Adrenal gland (tissue), 5 donors: Measurements from ENCODE around the gene RAD21L1.

Source experiments
- POLR2A ChIP-seq, 2 donors: fragments of 450-650 bp; IDR thresholded peaks; one replicate each; pipeline ENCODE4 v1.6.1; 2017; ENCODE audit warnings: antibody characterized with exemption in 2 of 2, mild to moderate bottlenecking in 2 of 2, moderate library complexity in 1 of 2
- TF ChIP-seq, protein P1 (sequence below), 6 experiments: fragments of 450-650 bp in 4 of 6; fragments of 200-600 bp in 2 of 6; sonication (generic) in 1 of 6; IDR thresholded peaks; 1 replicate in 5 of 6; 2 replicates in 1 of 6; pipeline versions ENCODE4 v1.5.1 to v1.8.0; 2016 to 2021; ENCODE audit warnings: antibody characterized with exemption in 6 of 6, mild to moderate bottlenecking in 2 of 6, moderate library complexity in 1 of 6
- donor health status: DM: no; HTN: no; CAD: no.

DNA sequence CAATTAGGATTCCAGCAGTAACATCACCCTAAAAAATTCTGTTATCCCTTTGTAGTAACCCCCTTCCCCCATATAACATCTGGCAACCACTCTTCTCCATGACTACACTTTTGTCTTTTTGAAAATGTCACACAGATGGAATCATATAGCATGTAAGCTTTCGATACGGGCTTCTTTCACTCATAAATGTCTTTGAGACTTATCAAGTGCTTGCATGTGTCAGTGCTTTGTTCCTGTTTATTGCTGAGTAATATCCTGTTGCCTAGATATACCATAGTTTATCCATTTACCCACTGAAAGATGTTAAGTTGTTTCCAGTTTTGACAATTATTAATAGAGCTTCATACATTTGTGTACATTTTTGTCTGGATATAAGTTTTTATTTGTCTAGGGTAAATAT lies 29.8 kb downstream of the RAD21L1 start:
- TF ChIP-seq, protein P1, sequence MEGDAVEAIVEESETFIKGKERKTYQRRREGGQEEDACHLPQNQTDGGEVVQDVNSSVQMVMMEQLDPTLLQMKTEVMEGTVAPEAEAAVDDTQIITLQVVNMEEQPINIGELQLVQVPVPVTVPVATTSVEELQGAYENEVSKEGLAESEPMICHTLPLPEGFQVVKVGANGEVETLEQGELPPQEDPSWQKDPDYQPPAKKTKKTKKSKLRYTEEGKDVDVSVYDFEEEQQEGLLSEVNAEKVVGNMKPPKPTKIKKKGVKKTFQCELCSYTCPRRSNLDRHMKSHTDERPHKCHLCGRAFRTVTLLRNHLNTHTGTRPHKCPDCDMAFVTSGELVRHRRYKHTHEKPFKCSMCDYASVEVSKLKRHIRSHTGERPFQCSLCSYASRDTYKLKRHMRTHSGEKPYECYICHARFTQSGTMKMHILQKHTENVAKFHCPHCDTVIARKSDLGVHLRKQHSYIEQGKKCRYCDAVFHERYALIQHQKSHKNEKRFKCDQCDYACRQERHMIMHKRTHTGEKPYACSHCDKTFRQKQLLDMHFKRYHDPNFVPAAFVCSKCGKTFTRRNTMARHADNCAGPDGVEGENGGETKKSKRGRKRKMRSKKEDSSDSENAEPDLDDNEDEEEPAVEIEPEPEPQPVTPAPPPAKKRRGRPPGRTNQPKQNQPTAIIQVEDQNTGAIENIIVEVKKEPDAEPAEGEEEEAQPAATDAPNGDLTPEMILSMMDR (IDR thresholded peaks at IDR 0.05), result no peak
- no peak for TF ChIP-seq POLR2A (IDR thresholded peaks at IDR 0.05)
